Lung (tissue), 13 donors: ENCODE data around the gene NTN3. TPM values are rescaled to one million over a fixed set of nuclear protein-coding genes. Genes with fewer than 3 reads are reported as not detected.
A peak's percentile ranks its signal among the peaks of the same experiment; 100 is the strongest.

Experiments
- ATAC-seq: fragments of 200-7000 bp; cut with Tn5 transposase; one replicate; pipeline ENCODE4 v1.9.1; 2020; ENCODE audit warnings: moderate number of reproducible peaks; ENCODE audit not compliant: insufficient read depth, low FRiP score
- DNase-seq, 3 donors: peaks; one replicate each; pipeline ENCODE4 v3.0.0-alpha.2; 2013 to 2017
- H3K27ac ChIP-seq, 2 donors: one replicate each; pipeline ENCODE4 v1.5.1; 2013; ENCODE audit warnings: mild to moderate bottlenecking in 2 of 2, moderate library complexity in 2 of 2, control low read depth in 1 of 2, inconsistent platforms in 1 of 2, low read depth in 1 of 2, low read length in 1 of 2
- H3K27me3 ChIP-seq, 3 donors: one replicate each; pipeline ENCODE4 v1.5.1; 2013; ENCODE audit warnings: low read length in 2 of 3; ENCODE audit not compliant: control insufficient read depth in 3 of 3, insufficient read depth in 3 of 3
- H3K36me3 ChIP-seq, 4 donors: one replicate each; pipeline ENCODE4 v1.5.1; 2013; ENCODE audit warnings: low read length in 4 of 4, mild to moderate bottlenecking in 1 of 4, moderate library complexity in 1 of 4; ENCODE audit not compliant: control insufficient read depth in 4 of 4, insufficient read depth in 4 of 4
- H3K4me1 ChIP-seq, 5 donors: one replicate each; pipeline ENCODE4 v1.5.1; 2013; ENCODE audit warnings: low read length in 5 of 5, mild to moderate bottlenecking in 2 of 5, moderate library complexity in 1 of 5; ENCODE audit not compliant: control insufficient read depth in 5 of 5, insufficient read depth in 5 of 5
- H3K4me3 ChIP-seq: one replicate; pipeline ENCODE4 v1.5.1; 2013; ENCODE audit warnings: mild to moderate bottlenecking, control low read depth, moderate library complexity
- H3K9ac ChIP-seq, 2 donors: one replicate each; pipeline ENCODE4 v1.5.1; 2013; ENCODE audit warnings: low read length in 2 of 2, control low read depth in 1 of 2; ENCODE audit not compliant: insufficient read depth in 1 of 2
- H3K9me3 ChIP-seq, 4 donors: one replicate each; pipeline ENCODE4 v1.5.1; 2013; ENCODE audit warnings: low read length in 3 of 4, mild to moderate bottlenecking in 1 of 4, moderate library complexity in 1 of 4; ENCODE audit not compliant: control insufficient read depth in 4 of 4, insufficient read depth in 3 of 4
- WGBS, 2 donors: extraction: QIAGEN DNeasy Blood & Tissue Kit; methylation state at CpG; one replicate each; pipeline ENCODE4 v1.1.7; 2013; 5-methylcytosine and 5-hydroxymethylcytosine counted together
- polyA plus RNA-seq, 2 donors: library from polyadenylated mRNA; stranded (reverse); fragments of 200-250 nt; gene quantifications; one replicate each; pipeline ENCODE4 v1.2.1, GENCODE V29; 2013
- small RNA-seq: library from RNA; depleted of rRNA; stranded (forward); fragments of <200 nt; gene quantifications from one replicate; pipeline ENCODE3, GENCODE V24; 2014; ENCODE audit warnings: low replicate concordance
- total RNA-seq, 2 donors: library from RNA; depleted of rRNA in 1 of 2; stranded (reverse); fragments of >200 nt in 1 of 2; gene quantifications; one replicate each; pipeline ENCODE4 v1.2.1, GENCODE V29; 2014 to 2021
- TF ChIP-seq, protein P1 (sequence below): IDR thresholded peaks from 2 replicates; pipeline ENCODE4 v1.5.1; 2012; ENCODE audit warnings: mild to moderate bottlenecking; ENCODE audit errors: control extremely low read depth, extremely low read depth
- donor health status: control.
- donor health status: control.
- donor health status: Bipolar disorder and iron deficiency.
- donor health status: healthy.
- donor health status: DM: yes; HTN: yes; CAD: no.

Gene NTN3
- total and polyA plus RNA-seq, 4 donors, result 0.06 to 2.4 TPM; not detected in 2

DNA sequence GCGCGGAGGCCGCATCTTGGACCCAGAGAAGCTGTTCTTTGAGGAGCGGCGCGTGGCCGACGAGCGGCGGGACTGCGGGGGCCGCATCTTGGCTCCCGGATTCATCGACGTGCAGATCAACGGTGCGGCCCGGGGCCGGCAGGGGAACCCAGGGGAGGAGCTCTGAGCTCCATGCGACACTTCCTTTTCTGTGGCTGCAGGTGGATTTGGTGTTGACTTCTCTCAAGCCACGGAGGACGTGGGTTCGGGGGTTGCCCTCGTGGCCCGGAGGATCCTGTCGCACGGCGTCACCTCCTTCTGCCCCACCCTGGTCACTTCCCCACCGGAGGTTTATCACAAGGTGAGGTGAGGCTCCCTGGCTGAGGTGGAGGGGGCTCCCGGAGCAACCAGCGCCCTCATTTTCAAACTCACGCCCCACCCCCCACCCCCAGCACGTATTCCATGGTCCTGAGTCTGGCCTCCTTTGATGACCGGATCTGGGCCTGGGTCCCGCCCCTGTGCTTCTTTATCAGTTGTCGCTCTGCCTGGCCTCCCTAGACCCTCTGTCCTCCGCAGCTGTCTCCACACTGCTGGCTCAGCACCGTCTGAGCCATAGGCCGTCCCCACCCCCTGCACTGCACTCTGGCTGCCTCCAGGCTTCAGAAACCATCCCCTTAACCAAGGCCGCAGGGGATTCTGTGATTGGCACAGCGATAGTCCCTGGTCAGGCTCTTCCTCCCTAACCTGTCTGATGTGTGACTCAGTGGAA, 49.9 kb downstream of the NTN3 start:
- ATAC-seq (peak; percentile 9), DNase-seq (peak in 1 of 3 donors; percentile 14)
- 21 to 23% methylated on average over 39 to 41 of the region's 41 CpGs for WGBS, 2 donors
- TF ChIP-seq, protein P1, sequence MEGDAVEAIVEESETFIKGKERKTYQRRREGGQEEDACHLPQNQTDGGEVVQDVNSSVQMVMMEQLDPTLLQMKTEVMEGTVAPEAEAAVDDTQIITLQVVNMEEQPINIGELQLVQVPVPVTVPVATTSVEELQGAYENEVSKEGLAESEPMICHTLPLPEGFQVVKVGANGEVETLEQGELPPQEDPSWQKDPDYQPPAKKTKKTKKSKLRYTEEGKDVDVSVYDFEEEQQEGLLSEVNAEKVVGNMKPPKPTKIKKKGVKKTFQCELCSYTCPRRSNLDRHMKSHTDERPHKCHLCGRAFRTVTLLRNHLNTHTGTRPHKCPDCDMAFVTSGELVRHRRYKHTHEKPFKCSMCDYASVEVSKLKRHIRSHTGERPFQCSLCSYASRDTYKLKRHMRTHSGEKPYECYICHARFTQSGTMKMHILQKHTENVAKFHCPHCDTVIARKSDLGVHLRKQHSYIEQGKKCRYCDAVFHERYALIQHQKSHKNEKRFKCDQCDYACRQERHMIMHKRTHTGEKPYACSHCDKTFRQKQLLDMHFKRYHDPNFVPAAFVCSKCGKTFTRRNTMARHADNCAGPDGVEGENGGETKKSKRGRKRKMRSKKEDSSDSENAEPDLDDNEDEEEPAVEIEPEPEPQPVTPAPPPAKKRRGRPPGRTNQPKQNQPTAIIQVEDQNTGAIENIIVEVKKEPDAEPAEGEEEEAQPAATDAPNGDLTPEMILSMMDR, result no peak
- Histone ChIP-seq H3K27me3 (no peaks in the 10 kb centered on the region), H3K36me3 (peaks cover 3 to 36% (median 11%) of the 10 kb centered on the region in 4 donors), H3K4me3 (peak overlapping the region; percentile 89), H3K9ac (peak overlapping the region in 1 of 2 donors; percentile 58), H3K4me1 (peaks cover 10 to 33% (median 22%) of the 10 kb centered on the region in 5 donors), H3K27ac (peak overlapping the region in 1 of 2 donors; percentile 75), H3K9me3 (no peaks in the 10 kb centered on the region)

Small RNA genes within 50 kb of the gene (small RNA-seq; reads per million reads assigned to genes)
- gene AC093525.1 (not detected), gene MIR6768 (not detected)

Other genes starting within 250 kb of the NTN3 start
- 10 to 100 TPM; 21.0 to 30.2 TPM for gene E4F1, start 247.7 kb upstream of the NTN3 start, total RNA-seq
- gene E4F1, start 247.7 kb upstream of the NTN3 start, polyA plus RNA-seq, result 10 to 100 TPM; 22.9 to 26.7 TPM
- gene DNASE1L2, start 234.9 kb upstream of the NTN3 start, total RNA-seq, result 1 to 10 TPM in 1 of 2 donors, under 1 TPM in 1; 0.65 to 1.0 TPM
- gene DNASE1L2, start 234.9 kb upstream of the NTN3 start, polyA plus RNA-seq, result under 1 TPM; 0.69 to 0.71 TPM
- 10 to 100 TPM; 35.0 to 71.9 TPM for gene ECI1, start 219.7 kb upstream of the NTN3 start, total RNA-seq
- gene ECI1, start 219.7 kb upstream of the NTN3 start, polyA plus RNA-seq, result 10 to 100 TPM; 55.2 to 87.1 TPM
- gene RNPS1, start 203.2 kb upstream of the NTN3 start, total RNA-seq, result 100 to 1,000 TPM in 1 of 2 donors, 10 to 100 TPM in 1; 92.0 to 125 TPM
- 100 to 1,000 TPM in 1 of 2 donors, 10 to 100 TPM in 1; 98.7 to 144 TPM for gene RNPS1, start 203.2 kb upstream of the NTN3 start, polyA plus RNA-seq
- 100 to 1,000 TPM; 486 to 607 TPM for gene ABCA3, start 130.6 kb upstream of the NTN3 start, total RNA-seq
- 100 to 1,000 TPM; 197 to 337 TPM for gene ABCA3, start 130.6 kb upstream of the NTN3 start, polyA plus RNA-seq
- gene CCNF, start 41.9 kb upstream of the NTN3 start, total RNA-seq, result 1 to 10 TPM; 3.5 to 7.5 TPM
- gene CCNF, start 41.9 kb upstream of the NTN3 start, polyA plus RNA-seq, result 1 to 10 TPM; 2.0 to 2.2 TPM
- 1 to 10 TPM; 1.1 to 3.6 TPM for gene TEDC2, start 11.2 kb upstream of the NTN3 start, total RNA-seq
- 1 to 10 TPM; 1.6 to 2.9 TPM for gene TEDC2, start 11.2 kb upstream of the NTN3 start, polyA plus RNA-seq
- gene TBC1D24, start 3.8 kb downstream of the NTN3 start, total RNA-seq, result 10 to 100 TPM; 29.2 to 35.7 TPM
- gene TBC1D24, start 3.8 kb downstream of the NTN3 start, polyA plus RNA-seq, result 10 to 100 TPM in 1 of 2 donors, 1 to 10 TPM in 1; 9.0 to 17.3 TPM
- 100 to 1,000 TPM in 1 of 2 donors, 10 to 100 TPM in 1; 39.0 to 297 TPM for gene ATP6V0C, start 42.7 kb downstream of the NTN3 start, total RNA-seq
- gene ATP6V0C, start 42.7 kb downstream of the NTN3 start, polyA plus RNA-seq, result 100 to 1,000 TPM; 203 to 410 TPM
- gene AMDHD2, start 49.1 kb downstream of the NTN3 start, total RNA-seq, result 10 to 100 TPM; 27.2 to 59.7 TPM
- 10 to 100 TPM; 44.0 to 60.4 TPM for gene AMDHD2, start 49.1 kb downstream of the NTN3 start, polyA plus RNA-seq
- gene CEMP1, start 60.1 kb downstream of the NTN3 start, total RNA-seq, result 1 to 10 TPM in 1 of 2 donors, under 1 TPM in 1; 0.65 to 2.1 TPM
- gene CEMP1, start 60.1 kb downstream of the NTN3 start, polyA plus RNA-seq, result 1 to 10 TPM; 1.1 to 1.6 TPM
- 10 to 100 TPM; 35.0 to 79.0 TPM for gene PDPK1, start 66.7 kb downstream of the NTN3 start, total RNA-seq
- 10 to 100 TPM; 16.7 to 32.6 TPM for gene PDPK1, start 66.7 kb downstream of the NTN3 start, polyA plus RNA-seq
- gene KCTD5, start 211.2 kb downstream of the NTN3 start, total RNA-seq, result 10 to 100 TPM; 18.0 to 31.3 TPM
- gene KCTD5, start 211.2 kb downstream of the NTN3 start, polyA plus RNA-seq, result 10 to 100 TPM; 17.1 to 31.8 TPM
- 1 to 10 TPM; 1.1 to 2.4 TPM for gene PRSS27, start 248.9 kb downstream of the NTN3 start, total RNA-seq
- 1 to 10 TPM; 1.8 to 2.5 TPM for gene PRSS27, start 248.9 kb downstream of the NTN3 start, polyA plus RNA-seq